GM12872 (cell line): Measurements from ENCODE around the gene FUBP3.

Experiments used
- CTCF ChIP-seq: IDR thresholded peaks from 3 replicates; pipeline ENCODE4 v1.5.1; 2011; ENCODE audit warnings: low read depth, mild to moderate bottlenecking, low read length, moderate library complexity; ENCODE audit not compliant: insufficient read depth

FUBP3 gene

GRCh38 chr9:130578865-130579737, at the start of gene FUBP3:
FUBP3 (plus strand) TSS chr9:130579577; CDS start chr9:130579681, 104 bp downstream.
- no peak for TF ChIP-seq CTCF

- no peak for TF ChIP-seq CTCF
These were observed 48.4 kb upstream of the FUBP3 start for GRCh38 chr9:130530938-130531337.

GRCh38 chr9:130531670-130532069, 47.7 kb upstream of the FUBP3 start:
- no peak for TF ChIP-seq CTCF

- no peak for TF ChIP-seq CTCF
These were observed 46.8 kb upstream of the FUBP3 start for GRCh38 chr9:130532426-130533080.

- TF ChIP-seq CTCF: no peak
These were observed 43.4 kb upstream of the FUBP3 start for GRCh38 chr9:130535818-130536521.

- TF ChIP-seq CTCF: no peak
These were observed 42.7 kb upstream of the FUBP3 start for GRCh38 chr9:130536701-130537107.
